ENCODE measurements around the gene STRIP1. TPM values are rescaled to one million over a fixed set of nuclear protein-coding genes. Genes with fewer than 3 reads are reported as not detected.

The STRIP1 gene
- total RNA-seq, 4 donors from 2014 or later = 43.0 to 71.0 (median 57.6) TPM

DNA sequence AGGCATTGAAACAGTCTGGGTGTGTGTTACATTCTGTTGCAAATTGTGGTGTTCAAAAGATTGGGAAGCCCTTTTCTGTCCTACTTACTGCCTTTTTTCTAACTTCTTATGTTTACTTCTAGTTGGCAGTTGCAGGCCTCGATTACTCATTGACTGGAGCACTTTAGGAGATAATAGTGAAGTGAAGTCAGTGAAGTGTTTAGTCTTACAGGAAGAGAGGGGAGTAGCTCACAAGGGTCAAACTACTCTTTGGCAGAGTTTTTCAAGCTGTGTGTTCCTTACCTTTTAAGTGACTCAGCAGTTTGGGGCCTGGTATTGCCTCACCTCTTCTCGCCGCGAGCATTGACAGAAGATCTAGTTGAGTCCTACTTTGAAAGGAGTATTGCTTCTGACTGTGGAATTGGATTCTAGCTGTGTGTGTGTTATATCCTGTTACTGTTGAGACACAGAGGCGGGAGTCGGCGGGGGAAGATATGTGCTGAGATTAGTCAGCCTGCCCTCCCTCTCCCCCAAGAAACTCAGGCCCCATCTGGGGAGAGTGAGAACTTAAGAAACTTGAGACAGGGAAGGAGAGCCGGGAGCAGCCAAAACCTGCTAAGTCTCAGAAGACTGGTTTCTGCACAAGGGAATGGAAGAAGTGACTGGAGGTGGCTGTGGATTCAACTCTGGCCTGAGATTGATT is 30.5 kb upstream of the STRIP1 start:
- H3K4me1 ChIP-seq = peaks cover 39% of the 10 kb centered on the region
- TF ChIP-seq POLR2AphosphoS5 (IDR thresholded peaks at IDR 0.05) = peak in 1 of 3 donors; percentile 28
- TF ChIP-seq, protein P1, sequence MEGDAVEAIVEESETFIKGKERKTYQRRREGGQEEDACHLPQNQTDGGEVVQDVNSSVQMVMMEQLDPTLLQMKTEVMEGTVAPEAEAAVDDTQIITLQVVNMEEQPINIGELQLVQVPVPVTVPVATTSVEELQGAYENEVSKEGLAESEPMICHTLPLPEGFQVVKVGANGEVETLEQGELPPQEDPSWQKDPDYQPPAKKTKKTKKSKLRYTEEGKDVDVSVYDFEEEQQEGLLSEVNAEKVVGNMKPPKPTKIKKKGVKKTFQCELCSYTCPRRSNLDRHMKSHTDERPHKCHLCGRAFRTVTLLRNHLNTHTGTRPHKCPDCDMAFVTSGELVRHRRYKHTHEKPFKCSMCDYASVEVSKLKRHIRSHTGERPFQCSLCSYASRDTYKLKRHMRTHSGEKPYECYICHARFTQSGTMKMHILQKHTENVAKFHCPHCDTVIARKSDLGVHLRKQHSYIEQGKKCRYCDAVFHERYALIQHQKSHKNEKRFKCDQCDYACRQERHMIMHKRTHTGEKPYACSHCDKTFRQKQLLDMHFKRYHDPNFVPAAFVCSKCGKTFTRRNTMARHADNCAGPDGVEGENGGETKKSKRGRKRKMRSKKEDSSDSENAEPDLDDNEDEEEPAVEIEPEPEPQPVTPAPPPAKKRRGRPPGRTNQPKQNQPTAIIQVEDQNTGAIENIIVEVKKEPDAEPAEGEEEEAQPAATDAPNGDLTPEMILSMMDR (IDR thresholded peaks at IDR 0.05) = no peak
- H3K27ac ChIP-seq = peak overlapping the region; percentile 78
- peaks cover 1% of the 10 kb centered on the region for H3K36me3 ChIP-seq
- no peaks in the 10 kb centered on the region for H3K27me3 ChIP-seq
- H3K9me3 ChIP-seq = no peaks in the 10 kb centered on the region
- DNase-seq (ENCODE audit: low spot score in 2 of 2) = peak; percentile 81 to 84
- WGBS = 9% methylated on average over 8 of the region's 8 CpGs
- H3K4me3 ChIP-seq = no peak overlapping the region

DNA sequence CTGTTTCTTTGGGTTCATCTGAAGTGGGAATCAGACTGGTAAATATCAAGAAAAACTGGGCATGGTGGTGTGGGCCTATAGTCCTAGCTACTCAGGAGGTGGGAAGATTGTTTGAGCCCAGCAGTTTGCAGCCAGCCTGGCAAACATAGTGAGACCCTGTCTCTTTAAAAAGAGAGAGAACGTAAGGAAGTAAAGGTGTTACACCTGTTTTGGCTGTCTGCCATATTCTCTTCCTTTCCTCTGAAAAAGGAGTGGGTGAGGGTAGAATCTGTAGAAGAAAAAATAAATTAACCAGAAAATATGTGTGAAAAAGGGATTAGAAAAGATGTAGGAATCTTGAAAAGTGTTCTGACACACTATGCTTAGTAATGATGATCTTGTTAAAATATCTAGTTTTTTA is 29.8 kb upstream of the STRIP1 start:
- Histone ChIP-seq H3K9me3 (no peaks in the 10 kb centered on the region), H3K27ac (peak overlapping the region; percentile 78), H3K36me3 (peaks cover 8% of the 10 kb centered on the region), H3K4me3 (no peak overlapping the region), H3K4me1 (peaks cover 39% of the 10 kb centered on the region), H3K27me3 (no peaks in the 10 kb centered on the region)
- DNase-seq (ENCODE audit: low spot score in 2 of 2) = no peak
- 30% methylated on average over 1 of the region's 1 CpG for WGBS
- TF ChIP-seq EP300 (IDR thresholded peaks at IDR 0.05) (no peak), POLR2AphosphoS5 (IDR thresholded peaks at IDR 0.05) (no peak), POLR2A (IDR thresholded peaks at IDR 0.05) (no peak)
- TF ChIP-seq, protein P1 (IDR thresholded peaks at IDR 0.05) = no peak

DNA sequence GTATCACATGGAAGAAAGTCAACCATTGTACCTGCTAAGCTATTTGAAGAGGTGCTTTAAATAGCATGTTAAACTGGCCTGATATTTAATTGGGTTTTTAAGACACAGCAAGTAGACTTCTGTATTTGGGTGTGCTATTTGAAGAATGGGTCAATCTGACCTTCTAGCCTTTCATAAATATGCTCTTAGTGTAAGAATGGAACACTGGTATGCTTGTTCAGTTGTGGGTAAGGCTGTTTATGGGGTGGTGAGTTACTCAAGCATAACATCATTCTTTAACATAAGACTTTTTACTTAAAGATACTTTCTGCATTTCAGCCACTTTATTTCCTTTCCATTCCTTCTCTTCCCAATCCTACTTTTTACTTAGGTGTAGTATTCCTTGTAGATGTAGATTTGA is 28.5 kb upstream of the STRIP1 start:
- Histone ChIP-seq H3K9me3 (no peaks in the 10 kb centered on the region), H3K36me3 (peaks cover 17% of the 10 kb centered on the region), H3K27ac (no peak overlapping the region), H3K4me1 (peaks cover 39% of the 10 kb centered on the region), H3K4me3 (no peak overlapping the region), H3K27me3 (no peaks in the 10 kb centered on the region)
- no peak for TF ChIP-seq POLR2AphosphoS5 (IDR thresholded peaks at IDR 0.05)
- TF ChIP-seq, protein P1 (IDR thresholded peaks at IDR 0.05) = no peak
- TF ChIP-seq POLR2A (IDR thresholded peaks at IDR 0.05) = no peak
- no peak for TF ChIP-seq EP300 (IDR thresholded peaks at IDR 0.05)
- DNase-seq (ENCODE audit: low spot score in 2 of 2) = no peak

DNA sequence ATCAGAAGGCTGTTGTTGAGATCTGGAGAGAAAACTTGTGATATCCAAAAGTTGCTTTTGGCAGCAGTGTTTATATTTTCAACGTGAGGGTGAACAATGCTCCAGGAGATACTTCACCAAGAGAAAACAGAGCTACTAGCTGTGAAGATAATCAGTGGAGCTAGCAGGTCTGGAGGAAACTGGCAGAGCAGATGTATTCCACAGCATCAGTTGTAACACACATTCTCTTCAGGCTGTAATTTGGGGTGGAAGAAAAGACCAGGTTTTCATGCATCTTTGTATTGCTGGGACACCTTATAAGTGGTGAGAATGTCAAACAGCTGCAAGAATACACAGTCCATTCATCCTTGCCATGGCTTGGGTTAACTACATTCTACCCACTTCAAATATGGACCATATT is 27.9 kb upstream of the STRIP1 start:
- H3K4me1 ChIP-seq = peaks cover 39% of the 10 kb centered on the region
- no peak for TF ChIP-seq POLR2A (IDR thresholded peaks at IDR 0.05)
- no peak for TF ChIP-seq POLR2AphosphoS5 (IDR thresholded peaks at IDR 0.05)
- TF ChIP-seq EP300 (IDR thresholded peaks at IDR 0.05) = no peak
- TF ChIP-seq, protein P1 (IDR thresholded peaks at IDR 0.05) = no peak
- H3K27me3 ChIP-seq = no peaks in the 10 kb centered on the region
- WGBS = 55% methylated on average over 1 of the region's 1 CpG
- peaks cover 23% of the 10 kb centered on the region for H3K36me3 ChIP-seq
- no peak for DNase-seq (ENCODE audit: low spot score in 2 of 2)
- H3K27ac ChIP-seq = no peak overlapping the region
- H3K4me3 ChIP-seq = no peak overlapping the region
- no peaks in the 10 kb centered on the region for H3K9me3 ChIP-seq

DNA sequence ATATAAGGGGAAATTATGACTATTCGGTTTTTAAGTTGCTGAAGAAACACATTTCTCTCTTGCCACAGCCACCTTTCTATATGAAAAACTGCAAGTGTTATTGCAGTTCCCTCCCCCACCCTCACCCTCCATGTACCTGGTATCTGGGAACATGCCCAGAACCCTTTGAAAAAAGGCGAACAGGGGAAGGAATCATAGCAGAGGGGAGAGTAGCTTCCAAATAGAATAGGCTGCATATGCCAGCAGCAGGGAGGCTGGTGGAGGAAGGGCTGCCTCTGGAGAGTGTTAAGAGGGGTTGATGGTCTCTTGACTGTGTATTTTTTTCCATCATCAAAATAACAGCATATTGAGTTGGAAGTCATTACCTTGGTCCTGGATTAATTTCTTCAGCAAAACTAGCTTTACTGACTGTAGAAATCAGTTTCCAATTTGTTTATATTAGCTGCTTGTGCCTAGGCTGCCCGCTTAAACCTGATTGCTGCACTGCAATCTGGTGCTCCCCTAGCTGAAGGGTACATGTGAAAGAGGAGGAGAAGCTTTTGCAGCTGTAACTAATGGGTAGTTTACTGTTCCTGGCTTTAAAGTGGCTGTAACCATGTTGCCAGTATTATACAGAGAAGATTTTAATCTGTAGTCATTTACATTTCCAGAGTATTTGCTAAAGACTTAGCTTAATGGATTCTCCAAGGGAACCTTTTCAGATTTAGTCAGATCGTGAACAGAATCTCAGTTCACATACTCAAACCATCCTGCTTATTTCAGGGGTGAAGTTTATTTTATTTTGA is 27.2 kb upstream of the STRIP1 start:
- WGBS = 63% methylated on average over 4 of the region's 4 CpGs
- Histone ChIP-seq H3K27ac (no peak overlapping the region), H3K4me3 (no peak overlapping the region), H3K27me3 (no peaks in the 10 kb centered on the region), H3K4me1 (peaks cover 39% of the 10 kb centered on the region), H3K9me3 (no peaks in the 10 kb centered on the region), H3K36me3 (peaks cover 30% of the 10 kb centered on the region)
- TF ChIP-seq POLR2AphosphoS5 (IDR thresholded peaks at IDR 0.05) = no peak
- TF ChIP-seq POLR2A (IDR thresholded peaks at IDR 0.05) = no peak
- no peak for TF ChIP-seq EP300 (IDR thresholded peaks at IDR 0.05)
- TF ChIP-seq, protein P1 (IDR thresholded peaks at IDR 0.05) = no peak
- no peak for DNase-seq (ENCODE audit: low spot score in 2 of 2)
